Fibroblast of lung (primary cell): ENCODE measurements around the gene COL4A1. TPM values are rescaled to one million over a fixed set of nuclear protein-coding genes. Genes with fewer than 3 reads are reported as not detected.
A peak's percentile ranks its signal among the peaks of the same experiment; 100 is the strongest.

Experiments
- DNase-seq, 2 donors: peaks; one replicate each; pipeline versions ENCODE4 v3.0.0 to v3.0.0-alpha.2; 2010; ENCODE audit warnings: low read depth in 2 of 2
- H2AFZ ChIP-seq: 2 replicates; pipeline ENCODE4 v1.5.1; 2012; ENCODE audit warnings: low read length, control low read depth, inconsistent platforms
- H3K27ac ChIP-seq: 2 replicates; pipeline ENCODE4 v1.5.1; 2011; ENCODE audit warnings: low read length, control low read depth; ENCODE audit not compliant: insufficient read depth
- H3K27me3 ChIP-seq: 2 replicates; pipeline ENCODE4 v1.5.1; 2011; ENCODE audit warnings: mild to moderate bottlenecking, low read length; ENCODE audit not compliant: control insufficient read depth, insufficient read depth
- H3K36me3 ChIP-seq: 2 replicates; pipeline ENCODE4 v1.5.1; 2011; ENCODE audit warnings: low read length; ENCODE audit not compliant: control insufficient read depth, insufficient read depth
- H3K4me1 ChIP-seq: 2 replicates; pipeline ENCODE4 v1.5.1; 2011; ENCODE audit warnings: low read length; ENCODE audit not compliant: control insufficient read depth, insufficient read depth; ENCODE audit errors: extremely low read depth
- H3K4me2 ChIP-seq: 2 replicates; pipeline ENCODE4 v1.5.1; 2011; ENCODE audit warnings: low read length, control low read depth; ENCODE audit not compliant: insufficient read depth; ENCODE audit errors: extremely low read depth
- H3K4me3 ChIP-seq, 4 experiments: fragments of 200-600 bp in 1 of 4; sonication (generic) in 1 of 4; replicated peaks in 1 of 4; 2 replicates each; pipeline ENCODE4 v1.5.1; 2011 to 2016; ENCODE audit warnings: low read length in 4 of 4, low read depth in 3 of 4, mild to moderate bottlenecking in 3 of 4, control low read depth in 2 of 4, inconsistent platforms in 1 of 4, mixed read lengths in 1 of 4; ENCODE audit not compliant: insufficient read depth in 1 of 4; ENCODE audit errors: control extremely low read depth in 1 of 4
- H3K79me2 ChIP-seq: 2 replicates; pipeline ENCODE4 v1.5.1; 2012; ENCODE audit warnings: mild to moderate bottlenecking, low read length, inconsistent platforms; ENCODE audit not compliant: control insufficient read depth, insufficient read depth
- H3K9ac ChIP-seq: 2 replicates; pipeline ENCODE4 v1.5.1; 2011; ENCODE audit warnings: mild to moderate bottlenecking, low read length, control low read depth; ENCODE audit not compliant: insufficient read depth
- H3K9me3 ChIP-seq: 2 replicates; pipeline ENCODE4 v1.5.1; 2012; ENCODE audit warnings: low read depth, low read length; ENCODE audit not compliant: control insufficient read depth, insufficient read depth
- H4K20me1 ChIP-seq: 2 replicates; pipeline ENCODE4 v1.5.1; 2011; ENCODE audit warnings: low read length; ENCODE audit not compliant: control insufficient read depth, insufficient read depth; ENCODE audit errors: extremely low read depth
- CTCF ChIP-seq, 2 donors: IDR thresholded peaks in 1 of 2; conservative IDR thresholded peaks in 1 of 2; 1 replicate in 1 of 2; 2 replicates in 1 of 2; pipeline ENCODE4 v1.5.1; 2011 to 2012; ENCODE audit warnings: low read length in 2 of 2, control low read depth in 1 of 2, inconsistent platforms in 1 of 2, low read depth in 1 of 2, mild to moderate bottlenecking in 1 of 2
- EZH2 ChIP-seq: IDR thresholded peaks from 2 replicates; pipeline ENCODE4 v1.5.1; 2012; ENCODE audit warnings: low read length, control low read depth, mild to moderate bottlenecking; ENCODE audit errors: missing control alignments
- polyA plus RNA-seq, 2 donors: library from polyadenylated mRNA; depleted of rRNA in 1 of 2; stranded (reverse) in 1 of 2; unstranded in 1 of 2; fragments of >200 nt; gene quantifications; 2 replicates each; pipeline ENCODE4 v1.2.1, GENCODE V29; 2011 to 2012; ENCODE audit warnings: missing spikeins in 1 of 2
- total RNA-seq: library from RNA; depleted of rRNA; stranded (reverse); fragments of >200 nt; gene quantifications from 2 replicates; pipeline ENCODE4 v1.2.1, GENCODE V29; 2014

Gene COL4A1
- total and polyA plus RNA-seq, 2 donors (not counting 1 experiment from before 2014, with no cell fraction given), result 34.0 to 607 TPM

DNA sequence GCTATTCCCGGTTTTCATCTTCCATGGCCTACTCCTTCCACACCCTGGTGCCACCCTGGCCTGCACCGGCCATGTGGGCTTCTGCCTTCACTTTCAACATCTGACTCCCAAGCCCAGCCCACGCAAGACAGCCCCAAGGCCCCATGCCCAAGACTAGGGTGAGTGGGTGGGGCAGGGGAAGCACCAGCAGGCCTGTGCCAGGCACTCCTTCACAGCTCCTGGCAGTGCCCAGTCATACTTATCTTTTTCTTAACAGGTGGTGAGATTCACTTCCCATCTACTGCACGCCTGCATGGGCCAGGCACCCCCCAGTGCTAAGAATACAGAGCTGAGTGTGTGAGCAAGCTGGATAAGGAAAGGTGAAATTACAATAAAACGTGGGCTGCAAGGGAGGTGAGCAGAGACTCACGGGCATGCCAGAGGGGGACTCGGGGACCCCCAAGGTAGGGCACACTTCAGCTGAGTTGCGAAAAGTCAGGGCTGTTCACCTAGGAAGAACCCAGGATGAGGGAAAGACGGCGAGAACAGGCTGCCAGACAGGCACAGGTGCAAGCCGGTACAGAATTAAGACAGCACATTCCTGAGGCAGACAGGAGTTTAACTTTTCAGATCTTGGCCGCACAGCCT is 55.7 kb downstream of the COL4A1 start:
- Histone ChIP-seq H4K20me1 (no peaks in the 10 kb centered on the region), H3K79me2 (peaks cover 21% of the 10 kb centered on the region), H3K9me3 (no peaks in the 10 kb centered on the region), H3K9ac (no peak overlapping the region), H3K4me1 (peaks cover 38% of the 10 kb centered on the region), H3K27ac (peak overlapping the region; percentile 82), H3K4me3 (no peak overlapping the region), H2AFZ (no peak overlapping the region), H3K4me2 (no peak overlapping the region), H3K36me3 (no peaks in the 10 kb centered on the region), H3K27me3 (no peaks in the 10 kb centered on the region)
- no peak for DNase-seq
- TF ChIP-seq EZH2 (no peak), CTCF (conservative IDR thresholded peaks at IDR 0.05 in 1 of 2, IDR thresholded peaks at IDR 0.05 in 1 of 2; ENCODE audit: low read depth in 1 of 2, low read length in 2 of 2) (no peak)

DNA sequence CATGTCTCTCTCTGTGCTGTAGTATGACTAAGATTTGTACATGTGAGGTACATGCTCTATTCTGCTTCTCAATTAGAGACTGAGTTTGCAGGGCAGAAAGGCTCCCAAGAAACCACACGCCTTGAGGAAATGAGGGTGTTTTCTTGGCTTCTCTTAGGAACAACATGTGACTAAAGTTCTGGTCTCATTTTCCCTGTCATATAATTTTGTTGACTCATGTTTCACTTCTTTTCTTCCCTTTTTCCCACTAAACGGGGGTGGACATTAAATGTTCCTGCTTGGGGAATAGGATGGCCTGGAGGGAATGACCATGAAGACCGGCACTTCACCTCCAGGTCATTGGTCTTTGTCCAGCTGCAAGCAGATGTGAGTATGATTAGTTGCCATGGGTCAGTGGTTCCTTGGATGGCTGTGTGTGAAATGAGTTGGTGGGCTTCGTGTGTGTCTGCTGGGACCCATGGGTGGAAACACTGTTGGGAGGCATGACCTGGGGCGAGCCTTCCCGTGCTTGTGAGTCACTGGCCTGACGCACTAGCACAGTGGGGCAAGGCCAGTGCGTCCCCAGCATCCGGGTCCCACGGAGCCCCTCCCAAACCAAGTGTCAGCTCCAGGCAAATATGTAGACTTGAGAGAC is 56.6 kb downstream of the COL4A1 start:
- H2AFZ ChIP-seq, result no peak overlapping the region
- DNase-seq, result peak; percentile 79 to 88
- TF ChIP-seq EZH2 (no peak), CTCF (conservative IDR thresholded peaks at IDR 0.05 in 1 of 2, IDR thresholded peaks at IDR 0.05 in 1 of 2; ENCODE audit: low read depth in 1 of 2, low read length in 2 of 2) (no peak)
- peak overlapping the region; percentile 62 for H3K9ac ChIP-seq
- no peaks in the 10 kb centered on the region for H3K9me3 ChIP-seq
- no peaks in the 10 kb centered on the region for H3K27me3 ChIP-seq
- no peak overlapping the region for H3K4me2 ChIP-seq
- peaks cover 19% of the 10 kb centered on the region for H3K79me2 ChIP-seq
- no peaks in the 10 kb centered on the region for H4K20me1 ChIP-seq
- no peaks in the 10 kb centered on the region for H3K36me3 ChIP-seq
- no peak overlapping the region for H3K4me3 ChIP-seq
- H3K4me1 ChIP-seq, result peaks cover 43% of the 10 kb centered on the region
- peak overlapping the region; percentile 82 for H3K27ac ChIP-seq

DNA sequence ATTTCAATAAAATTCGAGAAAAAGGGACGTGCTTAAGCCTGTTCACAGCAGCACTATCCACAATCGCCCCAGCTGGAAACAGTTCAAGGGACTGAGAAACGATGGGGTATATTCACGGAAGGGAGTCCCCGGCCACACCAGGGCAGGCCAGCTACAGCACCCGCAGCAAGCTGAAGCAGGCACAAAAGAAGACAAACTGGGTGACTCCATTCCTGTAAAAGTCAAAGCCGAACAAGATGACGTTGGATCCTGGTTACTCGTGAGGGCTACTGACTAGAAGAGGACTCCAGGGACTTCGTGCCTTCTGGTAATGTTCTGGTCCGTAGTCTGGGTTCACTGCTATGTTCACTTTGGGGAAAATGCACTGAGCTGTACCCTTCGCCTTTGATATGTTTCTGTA is 57.6 kb downstream of the COL4A1 start:
- Histone ChIP-seq H3K79me2 (peaks cover 19% of the 10 kb centered on the region), H3K4me1 (peaks cover 49% of the 10 kb centered on the region), H2AFZ (no peak overlapping the region), H3K27me3 (no peaks in the 10 kb centered on the region), H3K36me3 (no peaks in the 10 kb centered on the region), H3K27ac (peak overlapping the region; percentile 82), H3K4me2 (no peak overlapping the region), H3K9ac (no peak overlapping the region), H3K9me3 (no peaks in the 10 kb centered on the region), H4K20me1 (no peaks in the 10 kb centered on the region), H3K4me3 (no peak overlapping the region)
- DNase-seq, result no peak
- no peak for TF ChIP-seq EZH2
- TF ChIP-seq CTCF (conservative IDR thresholded peaks at IDR 0.05 in 1 of 2, IDR thresholded peaks at IDR 0.05 in 1 of 2; ENCODE audit: low read depth in 1 of 2, low read length in 2 of 2), result no peak
